A375 (cell line): Measurements from ENCODE around the gene BPHL. TPM values are rescaled to one million over a fixed set of nuclear protein-coding genes. Genes with fewer than 3 reads are reported as not detected.

ENCODE experiments used
- small RNA-seq: library from RNA; depleted of rRNA; stranded (forward); fragments of <200 nt; gene quantifications from one replicate; pipeline ENCODE3, GENCODE V24; 2014
- total RNA-seq: library from RNA; depleted of rRNA; stranded (reverse); fragments of >200 nt; shearing (Covaris generic); gene quantifications from 2 replicates; pipeline ENCODE4 v1.2.3, GENCODE V29; 2014; rRNA removed

The BPHL gene
- total RNA-seq, result 7.0 and 7.1 TPM in 2 replicates

DNA sequence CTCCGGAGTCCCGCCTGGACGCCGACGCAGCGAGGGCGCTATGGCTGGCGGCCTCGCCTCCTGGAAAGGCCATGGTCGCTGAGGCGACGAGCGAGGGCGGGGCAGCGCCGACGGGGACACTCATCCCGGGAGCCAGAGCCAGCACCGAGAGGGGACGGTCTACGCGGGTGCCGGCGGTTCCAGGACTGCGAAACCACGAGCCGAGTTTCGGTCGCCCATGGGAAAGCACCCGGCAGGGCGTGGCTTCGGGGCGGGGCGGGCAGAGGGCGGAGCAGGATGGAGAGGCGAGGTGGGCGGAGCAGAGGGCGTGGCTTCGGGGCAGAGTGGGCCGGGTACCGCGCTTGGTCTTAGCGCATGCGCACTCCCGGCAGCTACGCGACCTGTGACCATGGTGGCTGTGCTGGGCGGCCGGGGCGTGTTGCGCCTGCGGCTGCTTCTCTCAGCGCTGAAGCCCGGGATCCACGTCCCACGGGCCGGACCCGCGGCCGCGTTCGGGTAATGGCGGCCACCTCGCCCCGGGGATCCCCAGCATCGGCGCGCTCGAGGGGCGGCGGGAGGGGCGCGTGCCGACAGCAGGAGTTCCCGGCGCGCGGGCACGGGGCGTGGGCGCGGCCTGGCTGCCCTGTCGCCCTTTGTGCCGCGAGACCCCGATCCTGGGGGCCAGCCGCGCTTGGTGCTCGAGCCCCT, at the start of gene BPHL:
TSS of gene BPHL (plus strand) at position 359 of the 687 bp plus-strand sequence. CDS start at position 389, 30 bp downstream.

GRCh38 chr6:3157131-3157933, 38.8 kb downstream of the BPHL start, which contains the start of gene TUBB2A:
Gene TUBB2A, minus strand, starts transcription at chr6:3157544. Its CDS starts 81 bp downstream, at chr6:3157463.

Small RNAs within 50 kb of the gene (small RNA-seq; reads per million reads assigned to genes)
- not detected for gene RNA5SP201

Other genes with a start within 250 kb of the BPHL start
- not detected in 2 replicates for gene SERPINB9, start 215.4 kb upstream of the BPHL start, total RNA-seq
- gene SERPINB6, start 147.1 kb upstream of the BPHL start, total RNA-seq, result 86.4 and 91.3 TPM in 2 replicates
- 29.2 and 29.4 TPM in 2 replicates for gene NQO2, start 118.8 kb upstream of the BPHL start, total RNA-seq
- gene RIPK1, start 50.2 kb upstream of the BPHL start, total RNA-seq, result 7.6 and 10.2 TPM in 2 replicates
- gene TUBB2A, start 38.8 kb downstream of the BPHL start, total RNA-seq, result 39.6 and 41.9 TPM in 2 replicates
- 10.4 and 10.9 TPM in 2 replicates for gene TUBB2B, start 108.9 kb downstream of the BPHL start, total RNA-seq
- 52.6 and 56.0 TPM in 2 replicates for gene PSMG4, start 140.2 kb downstream of the BPHL start, total RNA-seq